Tibial nerve (tissue), 4 donors: Measurements from ENCODE around the gene NCAN. TPM values are rescaled to one million over a fixed set of nuclear protein-coding genes. Genes with fewer than 3 reads are reported as not detected.
A peak's percentile ranks its signal among the peaks of the same experiment; 100 is the strongest.

Source experiments
- DNase-seq, 2 donors: peaks; one replicate each; pipeline ENCODE4 v3.0.0-alpha.2; 2019; ENCODE audit warnings: low spot score in 2 of 2
- H3K27ac ChIP-seq, 4 donors: fragments of 200-600 bp; sonication (generic) in 3 of 4; one replicate each; pipeline ENCODE4 v1.5.1; 2017 to 2019; ENCODE audit warnings: mild to moderate bottlenecking in 1 of 4
- H3K27me3 ChIP-seq, 2 donors: fragments of 200-600 bp; sonication (generic) in 1 of 2; one replicate each; pipeline versions ENCODE4 v1.5.1 to v1.6.0; 2017 to 2019
- H3K36me3 ChIP-seq, 3 donors: fragments of 200-600 bp; sonication (generic); one replicate each; pipeline ENCODE4 v1.5.1; 2018 to 2019
- H3K4me1 ChIP-seq, 4 donors: fragments of 200-600 bp; sonication (generic) in 3 of 4; one replicate each; pipeline ENCODE4 v1.5.1; 2017 to 2019
- H3K4me3 ChIP-seq, 4 donors: fragments of 200-600 bp; sonication (generic) in 3 of 4; one replicate each; pipeline ENCODE4 v1.5.1; 2017 to 2019; ENCODE audit warnings: mild to moderate bottlenecking in 1 of 4, moderate library complexity in 1 of 4
- H3K9me3 ChIP-seq, 4 donors: fragments of 200-600 bp; sonication (generic) in 3 of 4; one replicate each; pipeline ENCODE4 v1.5.1; 2017 to 2019
- EP300 ChIP-seq, 2 donors: sonication (generic); formaldehyde crosslinking; IDR thresholded peaks; one replicate each; pipeline ENCODE4 v1.6.1; 2017; ENCODE audit warnings: antibody characterized with exemption in 2 of 2, mild to moderate bottlenecking in 1 of 2
- POLR2A ChIP-seq, 2 donors: fragments of 450-650 bp; IDR thresholded peaks; one replicate each; pipeline ENCODE4 v1.6.1; 2017; ENCODE audit warnings: antibody characterized with exemption in 2 of 2, mild to moderate bottlenecking in 2 of 2, moderate library complexity in 2 of 2
- WGBS, 2 donors: methylation state at CpG; one replicate each; pipeline ENCODE4 v1.1.5; 2018; 5-methylcytosine and 5-hydroxymethylcytosine counted together
- total RNA-seq, 4 donors: library from RNA; depleted of rRNA; stranded (reverse); fragments of >200 nt; gene quantifications; one replicate each; pipeline ENCODE4 v1.1.0, GENCODE V29; 2016
- TF ChIP-seq, protein P1 (sequence below), 5 experiments: fragments of 200-600 bp in 3 of 5; fragments of 450-650 bp in 2 of 5; sonication (generic) in 3 of 5; IDR thresholded peaks; one replicate each; pipeline ENCODE4 v1.5.1; 2016 to 2019; ENCODE audit warnings: antibody characterized with exemption in 5 of 5, mild to moderate bottlenecking in 3 of 5, moderate library complexity in 2 of 5

NCAN gene
- total RNA-seq, result not detected

GRCh38 chr19:19211499-19212420, at the start of gene NCAN:
Gene NCAN, plus strand, starts transcription at chr19:19211958. Its CDS starts 4,996 bp downstream, at chr19:19216954.
- no peak for DNase-seq
- WGBS, 2 donors, result 12% methylated on average over 32 to 38 of the region's 54 CpGs
- Histone ChIP-seq H3K36me3 (no peaks in the 10 kb centered on the region), H3K27ac (no peak within 1 kb of the TSS), H3K4me3 (no peak within 1 kb of the TSS), H3K27me3 (peaks cover 0 to 74% of the 10 kb centered on the region in 2 donors), H3K4me1 (peaks cover 0 to 7% (median 0%) of the 10 kb centered on the region in 4 donors), H3K9me3 (no peaks in the 10 kb centered on the region)
- TF ChIP-seq POLR2A (IDR thresholded peaks at IDR 0.05), result no peak

DNA sequence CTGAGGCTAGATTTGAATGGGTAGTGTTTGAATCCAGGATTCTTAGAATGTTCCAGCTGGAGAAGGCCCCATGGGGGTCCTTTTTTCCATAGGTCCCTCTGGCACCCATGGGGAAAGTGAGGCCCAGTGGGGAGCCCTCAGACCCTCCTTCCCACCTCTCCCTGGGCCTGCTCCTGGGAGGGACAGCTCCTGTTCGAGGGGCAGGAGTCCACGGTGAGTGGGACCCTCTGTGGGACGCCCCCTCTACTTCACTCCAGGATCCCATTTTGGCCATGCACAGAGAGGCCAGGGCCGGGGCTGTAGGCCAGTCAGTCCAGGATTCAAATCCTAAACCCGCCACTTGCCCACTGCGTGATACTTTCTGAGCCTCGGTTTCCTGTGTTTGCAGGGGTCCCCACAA, 49.3 kb upstream of the NCAN start:
- Histone ChIP-seq H3K9me3 (no peaks in the 10 kb centered on the region), H3K4me3 (no peak overlapping the region), H3K27ac (no peak overlapping the region), H3K27me3 (no peaks in the 10 kb centered on the region), H3K4me1 (no peaks in the 10 kb centered on the region), H3K36me3 (peaks cover 0 to 2% (median 0%) of the 10 kb centered on the region in 3 donors)
- no peak for TF ChIP-seq EP300 (IDR thresholded peaks at IDR 0.05)
- TF ChIP-seq POLR2A (IDR thresholded peaks at IDR 0.05), result no peak
- TF ChIP-seq, protein P1, sequence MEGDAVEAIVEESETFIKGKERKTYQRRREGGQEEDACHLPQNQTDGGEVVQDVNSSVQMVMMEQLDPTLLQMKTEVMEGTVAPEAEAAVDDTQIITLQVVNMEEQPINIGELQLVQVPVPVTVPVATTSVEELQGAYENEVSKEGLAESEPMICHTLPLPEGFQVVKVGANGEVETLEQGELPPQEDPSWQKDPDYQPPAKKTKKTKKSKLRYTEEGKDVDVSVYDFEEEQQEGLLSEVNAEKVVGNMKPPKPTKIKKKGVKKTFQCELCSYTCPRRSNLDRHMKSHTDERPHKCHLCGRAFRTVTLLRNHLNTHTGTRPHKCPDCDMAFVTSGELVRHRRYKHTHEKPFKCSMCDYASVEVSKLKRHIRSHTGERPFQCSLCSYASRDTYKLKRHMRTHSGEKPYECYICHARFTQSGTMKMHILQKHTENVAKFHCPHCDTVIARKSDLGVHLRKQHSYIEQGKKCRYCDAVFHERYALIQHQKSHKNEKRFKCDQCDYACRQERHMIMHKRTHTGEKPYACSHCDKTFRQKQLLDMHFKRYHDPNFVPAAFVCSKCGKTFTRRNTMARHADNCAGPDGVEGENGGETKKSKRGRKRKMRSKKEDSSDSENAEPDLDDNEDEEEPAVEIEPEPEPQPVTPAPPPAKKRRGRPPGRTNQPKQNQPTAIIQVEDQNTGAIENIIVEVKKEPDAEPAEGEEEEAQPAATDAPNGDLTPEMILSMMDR (IDR thresholded peaks at IDR 0.05), result no peak
- WGBS, 2 donors, result 85 to 88% methylated on average over 7 of the region's 7 CpGs
- DNase-seq, result no peak

- Histone ChIP-seq H3K4me1 (peaks cover 0 to 10% (median 4%) of the 10 kb centered on the region in 4 donors), H3K4me3 (no peak overlapping the region), H3K9me3 (no peaks in the 10 kb centered on the region), H3K36me3 (no peaks in the 10 kb centered on the region), H3K27ac (no peak overlapping the region), H3K27me3 (no peaks in the 10 kb centered on the region)
- no peak for DNase-seq
- TF ChIP-seq EP300 (IDR thresholded peaks at IDR 0.05) (no peak), POLR2A (IDR thresholded peaks at IDR 0.05) (no peak)
- TF ChIP-seq, protein P1 (IDR thresholded peaks at IDR 0.05), result no peak
- WGBS, 2 donors, result 100% methylated on average over 1 of the region's 1 CpG
Measured at GRCh38 chr19:19165396-19165795, 46.4 kb upstream of the NCAN start.

GRCh38 chr19:19167612-19168011, 44.1 kb upstream of the NCAN start:
- Histone ChIP-seq H3K27me3 (no peaks in the 10 kb centered on the region), H3K9me3 (no peaks in the 10 kb centered on the region), H3K4me1 (peaks cover 0 to 17% (median 5%) of the 10 kb centered on the region in 4 donors), H3K27ac (no peak overlapping the region), H3K36me3 (peaks cover 0 to 11% (median 0%) of the 10 kb centered on the region in 3 donors), H3K4me3 (no peak overlapping the region)
- no peak for DNase-seq
- WGBS, 2 donors, result 72 to 77% methylated on average over 2 to 3 of the region's 3 CpGs
- no peak for TF ChIP-seq POLR2A (IDR thresholded peaks at IDR 0.05)
- TF ChIP-seq, protein P1 (IDR thresholded peaks at IDR 0.05), result no peak
- TF ChIP-seq EP300 (IDR thresholded peaks at IDR 0.05), result no peak

- Histone ChIP-seq H3K4me1 (peaks cover 0 to 17% (median 5%) of the 10 kb centered on the region in 4 donors), H3K27me3 (no peaks in the 10 kb centered on the region), H3K4me3 (peak overlapping the region in 2 of 4 donors; percentile 30 to 35), H3K36me3 (peaks cover 0 to 13% (median 0%) of the 10 kb centered on the region in 3 donors), H3K9me3 (no peaks in the 10 kb centered on the region), H3K27ac (no peak overlapping the region)
- 68 to 76% methylated on average over 9 of the region's 9 CpGs for WGBS, 2 donors
- no peak for DNase-seq
- TF ChIP-seq, protein P1 (IDR thresholded peaks at IDR 0.05), result no peak
- no peak for TF ChIP-seq POLR2A (IDR thresholded peaks at IDR 0.05)
- no peak for TF ChIP-seq EP300 (IDR thresholded peaks at IDR 0.05)
Measured at GRCh38 chr19:19169236-19170052, 42.3 kb upstream of the NCAN start.
